Suprapubic skin (tissue), 4 donors: Measurements from ENCODE around the gene NPEPL1. TPM values are rescaled to one million over a fixed set of nuclear protein-coding genes. Genes with fewer than 3 reads are reported as not detected.
"Not testable (repeated sequence)": the region's sequence is repeated elsewhere in the genome, so short reads cannot be mapped to it uniquely, and the experiment has no call there.

Experiments used
- DNase-seq, 2 donors: peaks; one replicate each; pipeline ENCODE4 v3.0.0-alpha.2; 2019; ENCODE audit warnings: low spot score in 2 of 2
- H3K27ac ChIP-seq: fragments of 200-600 bp; sonication (generic); one replicate; pipeline ENCODE4 v1.5.1; 2019
- H3K27me3 ChIP-seq: fragments of 200-600 bp; sonication (generic); one replicate; pipeline ENCODE4 v1.5.1; 2019
- H3K36me3 ChIP-seq: fragments of 200-600 bp; sonication (generic); one replicate; pipeline ENCODE4 v1.5.1; 2019
- H3K4me1 ChIP-seq: fragments of 200-600 bp; sonication (generic); one replicate; pipeline ENCODE4 v1.5.1; 2019
- H3K4me3 ChIP-seq: fragments of 200-600 bp; sonication (generic); one replicate; pipeline ENCODE4 v1.5.1; 2019; ENCODE audit warnings: mild to moderate bottlenecking
- H3K9me3 ChIP-seq: fragments of 200-600 bp; sonication (generic); one replicate; pipeline ENCODE4 v1.5.1; 2019
- CTCF ChIP-seq, 2 donors: fragments of 200-600 bp in 1 of 2; fragments of 450-650 bp in 1 of 2; sonication (generic) in 1 of 2; IDR thresholded peaks; one replicate each; pipeline ENCODE4 v1.5.1; 2016 to 2019; ENCODE audit warnings: antibody characterized with exemption in 2 of 2, mild to moderate bottlenecking in 1 of 2, moderate library complexity in 1 of 2
- EP300 ChIP-seq: sonication (generic); formaldehyde crosslinking; IDR thresholded peaks from one replicate; pipeline ENCODE4 v1.6.1; 2017; ENCODE audit warnings: antibody characterized with exemption
- POLR2A ChIP-seq, 2 donors: fragments of 450-650 bp; IDR thresholded peaks; one replicate each; pipeline ENCODE4 v1.6.1; 2017; ENCODE audit warnings: antibody characterized with exemption in 2 of 2, mild to moderate bottlenecking in 2 of 2, moderate library complexity in 2 of 2
- POLR2AphosphoS5 ChIP-seq, 3 donors: sonication (generic); formaldehyde crosslinking; IDR thresholded peaks; one replicate each; pipeline ENCODE4 v1.6.1; 2017; ENCODE audit warnings: antibody characterized with exemption in 3 of 3
- WGBS: methylation state at CpG from one replicate; pipeline ENCODE4 v1.1.5; 2018; 5-methylcytosine and 5-hydroxymethylcytosine counted together
- total RNA-seq, 4 donors: library from RNA; depleted of rRNA; stranded (reverse); fragments of >200 nt; gene quantifications; one replicate each; pipeline ENCODE4 v1.1.0, GENCODE V29; 2016

Gene NPEPL1
- total RNA-seq, 4 donors from 2014 or later: 21.0 to 69.2 (median 42.0) TPM

- no peaks in the 10 kb centered on the region for H3K36me3 ChIP-seq
- WGBS: 75% methylated on average over 8 of the region's 8 CpGs
- no peak for TF ChIP-seq POLR2AphosphoS5 (IDR thresholded peaks at IDR 0.05)
- no peak for TF ChIP-seq EP300
- TF ChIP-seq POLR2A (IDR thresholded peaks at IDR 0.05): no peak
- TF ChIP-seq CTCF (IDR thresholded peaks at IDR 0.05): no peak
- H3K4me3 ChIP-seq: no peak overlapping the region
- H3K27ac ChIP-seq: no peak overlapping the region
- H3K4me1 ChIP-seq: no peaks in the 10 kb centered on the region
- H3K27me3 ChIP-seq: peaks cover 53% of the 10 kb centered on the region
- H3K9me3 ChIP-seq: no peaks in the 10 kb centered on the region
- no peak for DNase-seq
Observed at GRCh38 chr20:58747211-58747610, 54.6 kb downstream of the NPEPL1 start.

- no peaks in the 10 kb centered on the region for H3K4me1 ChIP-seq
- WGBS: 53% methylated on average over 3 of the region's 3 CpGs
- TF ChIP-seq EP300 (no peak), POLR2AphosphoS5 (IDR thresholded peaks at IDR 0.05) (no peak), POLR2A (IDR thresholded peaks at IDR 0.05) (no peak), CTCF (IDR thresholded peaks at IDR 0.05) (no peak)
- no peaks in the 10 kb centered on the region for H3K9me3 ChIP-seq
- H3K27me3 ChIP-seq: peaks cover 53% of the 10 kb centered on the region
- H3K4me3 ChIP-seq: no peak overlapping the region
- no peak overlapping the region for H3K27ac ChIP-seq
- no peaks in the 10 kb centered on the region for H3K36me3 ChIP-seq
- no peak for DNase-seq
Observed at GRCh38 chr20:58748618-58749017, 56.0 kb downstream of the NPEPL1 start.

- no peaks in the 10 kb centered on the region for H3K4me1 ChIP-seq
- 92% methylated on average over 11 of the region's 11 CpGs for WGBS
Observed at GRCh38 chr20:58749098-58749769, 56.6 kb downstream of the NPEPL1 start.

GRCh38 chr20:58749979-58750378 lies 57.4 kb downstream of the NPEPL1 start:
- H3K36me3 ChIP-seq: no peaks in the 10 kb centered on the region
- no peak for DNase-seq
- no peak for TF ChIP-seq CTCF (IDR thresholded peaks at IDR 0.05)
- no peak for TF ChIP-seq EP300
- no peak for TF ChIP-seq POLR2A (IDR thresholded peaks at IDR 0.05)
- no peak for TF ChIP-seq POLR2AphosphoS5 (IDR thresholded peaks at IDR 0.05)
- no peak overlapping the region for H3K27ac ChIP-seq
- H3K4me1 ChIP-seq: no peaks in the 10 kb centered on the region
- peaks cover 61% of the 10 kb centered on the region for H3K27me3 ChIP-seq
- H3K9me3 ChIP-seq: no peaks in the 10 kb centered on the region
- H3K4me3 ChIP-seq: no peak overlapping the region
- WGBS: 96% methylated on average over 5 of the region's 5 CpGs

More at GRCh38 chr20:58749098-58749769, 56.6 kb downstream of the NPEPL1 start:
- peaks cover 56% of the 10 kb centered on the region for H3K27me3 ChIP-seq
- no peak for DNase-seq
- H3K9me3 ChIP-seq: no peaks in the 10 kb centered on the region
- no peak overlapping the region for H3K4me3 ChIP-seq
- H3K36me3 ChIP-seq: no peaks in the 10 kb centered on the region
- H3K27ac ChIP-seq: no peak overlapping the region
- TF ChIP-seq CTCF (IDR thresholded peaks at IDR 0.05) (no peak), EP300 (no peak), POLR2A (IDR thresholded peaks at IDR 0.05) (no peak), POLR2AphosphoS5 (IDR thresholded peaks at IDR 0.05) (no peak)

GRCh38 chr20:58750706-58751105 lies 58.1 kb downstream of the NPEPL1 start:
- not testable (repeated sequence) for H3K4me1 ChIP-seq, H3K9me3 ChIP-seq, DNase-seq, H3K4me3 ChIP-seq, H3K27ac ChIP-seq, H3K36me3 ChIP-seq
- WGBS: 97% methylated on average over 2 of the region's 2 CpGs
- H3K27me3 ChIP-seq: peaks cover 56% of the 10 kb centered on the region

- Histone ChIP-seq H3K4me1 (no peaks in the 10 kb centered on the region), H3K27me3 (peaks cover 48% of the 10 kb centered on the region), H3K36me3 (no peaks in the 10 kb centered on the region), H3K9me3 (no peaks in the 10 kb centered on the region), H3K27ac (no peak overlapping the region), H3K4me3 (no peak overlapping the region)
- DNase-seq: no peak
- no peak for TF ChIP-seq CTCF (IDR thresholded peaks at IDR 0.05)
- no peak for TF ChIP-seq EP300
- no peak for TF ChIP-seq POLR2AphosphoS5 (IDR thresholded peaks at IDR 0.05)
- no peak for TF ChIP-seq POLR2A (IDR thresholded peaks at IDR 0.05)
- 91% methylated on average over 10 of the region's 10 CpGs for WGBS
Observed at GRCh38 chr20:58751979-58752378, 59.4 kb downstream of the NPEPL1 start.
